Sigmoid colon (tissue), 7 donors: Measurements from ENCODE around the gene AKR1C2. TPM values are rescaled to one million over a fixed set of nuclear protein-coding genes. Genes with fewer than 3 reads are reported as not detected.
"Not testable (repeated sequence)": the region's sequence is repeated elsewhere in the genome, so short reads cannot be mapped to it uniquely, and the experiment has no call there.

ENCODE experiments used
- DNase-seq: peaks from one replicate; pipeline ENCODE4 v3.0.0-alpha.2; 2019
- H3K27ac ChIP-seq, 4 donors: fragments of 200-600 bp; sonication (generic); one replicate each; pipeline ENCODE4 v1.5.1; 2016 to 2019; ENCODE audit warnings: mild to moderate bottlenecking in 1 of 4
- H3K27me3 ChIP-seq, 3 donors: fragments of 200-600 bp; sonication (generic); one replicate each; pipeline ENCODE4 v1.5.1; 2019; ENCODE audit warnings: mild to moderate bottlenecking in 1 of 3
- H3K36me3 ChIP-seq, 4 donors: fragments of 200-600 bp; sonication (generic); one replicate each; pipeline ENCODE4 v1.5.1; 2016 to 2019
- H3K4me1 ChIP-seq, 4 donors: fragments of 200-600 bp; sonication (generic); one replicate each; pipeline ENCODE4 v1.5.1; 2017 to 2019
- H3K4me3 ChIP-seq, 4 donors: fragments of 200-600 bp; sonication (generic); one replicate each; pipeline ENCODE4 v1.5.1; 2017 to 2019; ENCODE audit warnings: mild to moderate bottlenecking in 2 of 4, moderate library complexity in 1 of 4
- H3K9me3 ChIP-seq, 4 donors: fragments of 200-600 bp in 3 of 4; sonication (generic) in 3 of 4; one replicate each; pipeline versions ENCODE4 v1.5.1 to v1.6.1; 2013 to 2019
- EP300 ChIP-seq, 4 donors: sonication (generic); formaldehyde crosslinking; IDR thresholded peaks; one replicate each; pipeline ENCODE4 v1.6.1; 2017; ENCODE audit warnings: antibody characterized with exemption in 4 of 4
- POLR2A ChIP-seq, 2 donors: fragments of 450-650 bp; IDR thresholded peaks; one replicate each; pipeline ENCODE4 v1.6.1; 2016; ENCODE audit warnings: antibody characterized with exemption in 2 of 2, mild to moderate bottlenecking in 2 of 2, moderate library complexity in 2 of 2
- POLR2AphosphoS5 ChIP-seq, 4 donors: sonication (generic); formaldehyde crosslinking; IDR thresholded peaks; one replicate each; pipeline ENCODE4 v1.6.1; 2017; ENCODE audit warnings: antibody characterized with exemption in 4 of 4
- WGBS, 2 donors: extraction: QIAGEN DNeasy Blood & Tissue Kit; methylation state at CpG; one replicate each; pipeline ENCODE4 v1.1.7; 2013; 5-methylcytosine and 5-hydroxymethylcytosine counted together
- intact Hi-C: fragments of 100-400 bp; cut with DNase I; formaldehyde crosslinking; loops from one replicate; pipeline ENCODE4 v1.15.1; 2023
- polyA plus RNA-seq, 3 donors: library from polyadenylated mRNA; stranded (reverse); fragments of 200-250 nt; gene quantifications; one replicate each; pipeline ENCODE4 v1.2.3, GENCODE V29; 2013
- total RNA-seq, 4 donors: library from RNA; depleted of rRNA; stranded (reverse); fragments of >200 nt; gene quantifications; one replicate each; pipeline ENCODE4 v1.1.0, GENCODE V29; 2016
- TF ChIP-seq, protein P1 (sequence below), 4 experiments: fragments of 450-650 bp in 3 of 4; fragments of 200-600 bp in 1 of 4; IDR thresholded peaks; one replicate each; pipeline ENCODE4 v1.5.1; 2016 to 2019; ENCODE audit warnings: antibody characterized with exemption in 4 of 4, mild to moderate bottlenecking in 3 of 4, moderate library complexity in 2 of 4
- donor health status: healthy with polysubstance abuse.
- donor health status: Bipolar disorder and iron deficiency.
- donor health status: healthy.

The AKR1C2 gene
- total and polyA plus RNA-seq, 7 donors, result 3.5 to 101 (median 13.0) TPM

- DNase-seq, result no peak
- Histone ChIP-seq H3K9me3 (no peaks in the 10 kb centered on the region), H3K36me3 (no peaks in the 10 kb centered on the region), H3K4me3 (no peak overlapping the region), H3K27me3 (no peaks in the 10 kb centered on the region), H3K27ac (no peak overlapping the region), H3K4me1 (no peaks in the 10 kb centered on the region)
- WGBS, 2 donors, result 69 to 83% methylated on average over 2 of the region's 2 CpGs
- TF ChIP-seq, protein P1, sequence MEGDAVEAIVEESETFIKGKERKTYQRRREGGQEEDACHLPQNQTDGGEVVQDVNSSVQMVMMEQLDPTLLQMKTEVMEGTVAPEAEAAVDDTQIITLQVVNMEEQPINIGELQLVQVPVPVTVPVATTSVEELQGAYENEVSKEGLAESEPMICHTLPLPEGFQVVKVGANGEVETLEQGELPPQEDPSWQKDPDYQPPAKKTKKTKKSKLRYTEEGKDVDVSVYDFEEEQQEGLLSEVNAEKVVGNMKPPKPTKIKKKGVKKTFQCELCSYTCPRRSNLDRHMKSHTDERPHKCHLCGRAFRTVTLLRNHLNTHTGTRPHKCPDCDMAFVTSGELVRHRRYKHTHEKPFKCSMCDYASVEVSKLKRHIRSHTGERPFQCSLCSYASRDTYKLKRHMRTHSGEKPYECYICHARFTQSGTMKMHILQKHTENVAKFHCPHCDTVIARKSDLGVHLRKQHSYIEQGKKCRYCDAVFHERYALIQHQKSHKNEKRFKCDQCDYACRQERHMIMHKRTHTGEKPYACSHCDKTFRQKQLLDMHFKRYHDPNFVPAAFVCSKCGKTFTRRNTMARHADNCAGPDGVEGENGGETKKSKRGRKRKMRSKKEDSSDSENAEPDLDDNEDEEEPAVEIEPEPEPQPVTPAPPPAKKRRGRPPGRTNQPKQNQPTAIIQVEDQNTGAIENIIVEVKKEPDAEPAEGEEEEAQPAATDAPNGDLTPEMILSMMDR (IDR thresholded peaks at IDR 0.05), result no peak
- TF ChIP-seq EP300 (IDR thresholded peaks at IDR 0.05) (no peak), POLR2A (IDR thresholded peaks at IDR 0.05) (no peak), POLR2AphosphoS5 (IDR thresholded peaks at IDR 0.05) (no peak)
- intact Hi-C loops, result no loop called here
Observed at GRCh38 chr10:5012595-5012994, 8.9 kb upstream of the AKR1C2 start.

DNA sequence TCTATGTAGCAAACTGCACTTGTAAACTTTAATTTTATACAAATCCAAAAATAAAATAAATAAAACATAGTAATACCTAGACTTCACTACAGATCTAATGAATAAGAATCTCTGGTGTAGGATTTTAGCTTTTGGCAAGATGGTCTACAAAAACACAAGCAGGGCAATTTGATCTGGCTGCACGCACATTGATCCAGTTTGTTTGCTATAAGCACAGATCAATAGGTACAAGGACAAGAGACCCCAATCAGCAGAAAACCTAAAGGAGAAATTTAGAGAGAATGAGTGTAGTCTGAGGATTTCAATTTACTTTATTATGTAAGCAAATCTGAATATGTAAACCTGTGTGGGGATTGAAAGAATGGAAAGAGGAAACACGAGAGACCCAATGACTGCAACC lies 7.7 kb upstream of the AKR1C2 start:
- WGBS, 2 donors, result 94% methylated on average over 2 of the region's 2 CpGs
- H3K27ac ChIP-seq, intact Hi-C loops, H3K4me1 ChIP-seq, DNase-seq, H3K4me3 ChIP-seq, H3K27me3 ChIP-seq, H3K9me3 ChIP-seq, H3K36me3 ChIP-seq: not testable (repeated sequence)

DNA sequence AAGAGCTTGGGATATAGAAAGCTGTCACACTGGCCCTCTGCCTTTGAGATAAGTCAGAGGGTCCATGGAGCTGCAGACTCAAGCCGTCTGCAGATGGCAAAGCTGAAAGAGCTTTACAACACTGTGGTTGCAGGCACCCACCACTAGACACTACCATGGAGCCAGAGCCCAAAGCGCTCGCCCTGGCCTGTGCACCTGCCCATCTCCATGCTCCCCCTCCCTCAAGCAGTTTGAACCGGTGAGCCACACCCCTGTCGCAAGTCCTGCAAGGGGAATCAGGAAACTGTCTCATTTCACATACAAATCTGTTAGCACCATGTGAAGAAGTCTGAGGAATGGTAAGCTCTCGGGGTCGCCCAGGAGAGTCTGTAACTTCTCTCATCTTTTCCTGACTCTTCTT lies 6.4 kb upstream of the AKR1C2 start:
- H3K36me3 ChIP-seq, H3K4me1 ChIP-seq, DNase-seq, H3K4me3 ChIP-seq, intact Hi-C loops, H3K27me3 ChIP-seq, H3K9me3 ChIP-seq, H3K27ac ChIP-seq: not testable (repeated sequence)
- 36 to 68% methylated on average over 6 of the region's 7 CpGs for WGBS, 2 donors

DNA sequence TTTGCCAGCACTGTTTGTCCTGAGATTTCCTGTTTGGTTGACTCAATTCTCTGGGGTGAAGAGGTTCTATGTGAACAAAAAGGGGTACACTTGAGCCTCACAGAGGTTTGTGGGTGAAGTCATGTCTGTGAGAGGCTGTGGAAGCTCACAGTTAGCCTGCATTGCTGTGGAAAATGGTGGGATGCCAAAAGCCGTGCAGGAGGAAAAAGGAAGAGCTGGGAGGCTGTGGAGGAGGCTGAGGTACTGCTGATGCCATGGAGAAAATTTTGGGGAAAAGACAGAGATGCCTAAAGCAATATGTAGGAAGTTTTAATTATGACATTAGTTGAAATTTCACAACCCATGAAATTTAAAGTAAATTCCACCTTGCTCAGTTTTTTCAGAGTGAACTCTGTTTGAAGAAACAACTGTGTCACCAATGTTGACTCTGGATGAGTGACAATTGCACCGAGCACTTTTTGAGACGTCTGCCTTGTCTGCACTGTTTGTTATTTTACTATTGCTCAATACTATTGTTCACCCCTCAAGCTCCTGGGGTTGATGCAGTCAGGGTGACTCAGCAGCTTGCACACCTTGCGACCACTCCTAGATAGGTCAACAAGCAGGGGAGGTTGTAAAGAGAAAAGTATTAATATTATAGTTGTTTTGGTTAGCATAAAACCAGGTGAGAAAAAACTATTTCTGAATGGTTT lies 5.3 kb upstream of the AKR1C2 start:
- H3K27ac ChIP-seq, H3K4me3 ChIP-seq, H3K4me1 ChIP-seq, H3K9me3 ChIP-seq, DNase-seq, intact Hi-C loops, H3K36me3 ChIP-seq, H3K27me3 ChIP-seq: not testable (repeated sequence)
- 31 to 69% methylated on average over 4 of the region's 4 CpGs for WGBS, 2 donors

- H3K9me3 ChIP-seq, H3K27me3 ChIP-seq, intact Hi-C loops, DNase-seq, H3K4me3 ChIP-seq, H3K27ac ChIP-seq, H3K4me1 ChIP-seq, H3K36me3 ChIP-seq: not testable (repeated sequence)
Observed at GRCh38 chr10:5004501-5004900, 844 bp upstream of the AKR1C2 start.

DNA sequence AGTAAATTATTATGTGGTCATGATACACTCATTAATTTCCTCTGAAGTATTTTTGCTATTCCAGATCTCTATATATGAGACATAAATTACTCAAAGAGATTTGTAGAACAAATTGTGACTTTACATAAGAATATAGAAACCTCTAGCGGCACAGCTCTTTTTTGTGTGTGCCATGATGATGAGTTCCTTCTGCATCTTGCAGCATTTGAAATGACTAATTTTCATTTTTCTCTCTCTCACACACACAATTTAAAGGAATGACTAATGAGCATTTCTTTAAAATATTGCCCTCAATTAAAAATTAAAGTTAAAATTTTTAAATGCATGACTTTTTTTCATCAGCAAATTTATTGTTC lies 351 bp upstream of the AKR1C2 start:
- DNase-seq, intact Hi-C loops: not testable (repeated sequence)
- WGBS, 2 donors, result 0% methylated on average over 1 of the region's 1 CpG

DNA sequence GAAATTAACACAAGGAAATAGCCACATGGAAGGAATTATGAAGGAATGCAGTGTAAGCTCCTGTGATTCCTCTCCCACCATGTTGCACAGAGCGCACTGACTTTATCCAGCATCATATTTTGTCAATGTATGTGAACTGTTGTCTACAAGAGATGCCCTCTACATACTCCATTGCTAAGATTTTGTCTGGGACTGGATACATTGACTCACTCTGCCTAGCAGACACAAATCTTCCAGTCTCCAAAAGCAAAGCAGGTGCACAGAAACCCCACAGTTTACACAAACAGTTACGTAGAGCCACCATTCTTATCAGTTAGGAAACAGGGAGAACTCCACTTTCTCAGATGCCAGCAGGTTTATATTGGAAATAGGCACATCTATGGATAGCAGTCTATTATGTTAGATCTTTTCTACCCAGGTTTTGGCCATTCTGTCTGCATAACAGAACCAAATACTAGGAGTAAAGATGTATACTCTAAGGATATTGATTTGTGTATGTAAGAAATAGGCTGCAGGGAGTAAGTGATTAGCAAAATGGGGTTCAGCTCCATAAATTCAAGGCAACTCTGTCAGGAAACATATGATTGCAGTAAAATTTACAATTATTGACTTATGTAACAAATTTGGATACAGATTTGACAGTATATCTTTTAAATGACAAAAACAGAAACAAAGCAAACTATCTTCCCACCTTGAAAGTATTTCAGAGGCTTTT lies 1.5 kb downstream of the AKR1C2 start:
- intact Hi-C loops, result no loop called here
- Histone ChIP-seq H3K27me3 (no peaks in the 10 kb centered on the region), H3K9me3 (no peaks in the 10 kb centered on the region), H3K4me1 (no peaks in the 10 kb centered on the region), H3K36me3 (no peaks in the 10 kb centered on the region), H3K4me3 (no peak overlapping the region), H3K27ac (no peak overlapping the region)
- DNase-seq, result no peak
- WGBS, 2 donors, result 93 to 96% methylated on average over 2 of the region's 2 CpGs
- TF ChIP-seq EP300 (IDR thresholded peaks at IDR 0.05) (no peak), POLR2AphosphoS5 (IDR thresholded peaks at IDR 0.05) (no peak), POLR2A (IDR thresholded peaks at IDR 0.05) (no peak)
- TF ChIP-seq, protein P1 (IDR thresholded peaks at IDR 0.05), result no peak

More for the DNA sequence above, 351 bp upstream of the AKR1C2 start:
- H3K27me3 ChIP-seq, H3K9me3 ChIP-seq, H3K36me3 ChIP-seq, H3K4me3 ChIP-seq, H3K4me1 ChIP-seq, H3K27ac ChIP-seq: not testable (repeated sequence)
